ENCODE results near the gene BACE2.

DNA sequence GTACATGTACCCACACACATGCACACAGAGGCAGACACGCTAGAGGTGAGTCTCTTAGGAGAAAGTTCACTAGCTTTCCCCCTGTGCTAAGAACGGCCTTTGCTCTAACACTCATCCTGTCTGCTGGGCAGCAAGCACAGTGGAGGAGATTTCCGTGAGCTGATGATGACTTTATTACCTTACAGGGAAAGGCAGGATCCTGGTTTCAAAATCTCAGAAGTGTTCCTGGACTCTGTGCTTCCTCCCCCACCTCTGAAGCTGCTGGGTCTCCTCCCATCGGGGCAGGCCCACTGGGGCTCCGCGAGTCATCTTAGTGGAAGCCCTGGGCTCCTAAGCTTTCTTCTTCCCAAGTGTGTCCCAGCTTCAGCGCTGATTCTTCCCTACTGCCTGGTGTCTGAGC, 151.3 kb downstream of the BACE2 start:
- no peak for TF ChIP-seq POLR2AphosphoS5 (IDR thresholded peaks at IDR 0.05)
- TF ChIP-seq, protein P1, sequence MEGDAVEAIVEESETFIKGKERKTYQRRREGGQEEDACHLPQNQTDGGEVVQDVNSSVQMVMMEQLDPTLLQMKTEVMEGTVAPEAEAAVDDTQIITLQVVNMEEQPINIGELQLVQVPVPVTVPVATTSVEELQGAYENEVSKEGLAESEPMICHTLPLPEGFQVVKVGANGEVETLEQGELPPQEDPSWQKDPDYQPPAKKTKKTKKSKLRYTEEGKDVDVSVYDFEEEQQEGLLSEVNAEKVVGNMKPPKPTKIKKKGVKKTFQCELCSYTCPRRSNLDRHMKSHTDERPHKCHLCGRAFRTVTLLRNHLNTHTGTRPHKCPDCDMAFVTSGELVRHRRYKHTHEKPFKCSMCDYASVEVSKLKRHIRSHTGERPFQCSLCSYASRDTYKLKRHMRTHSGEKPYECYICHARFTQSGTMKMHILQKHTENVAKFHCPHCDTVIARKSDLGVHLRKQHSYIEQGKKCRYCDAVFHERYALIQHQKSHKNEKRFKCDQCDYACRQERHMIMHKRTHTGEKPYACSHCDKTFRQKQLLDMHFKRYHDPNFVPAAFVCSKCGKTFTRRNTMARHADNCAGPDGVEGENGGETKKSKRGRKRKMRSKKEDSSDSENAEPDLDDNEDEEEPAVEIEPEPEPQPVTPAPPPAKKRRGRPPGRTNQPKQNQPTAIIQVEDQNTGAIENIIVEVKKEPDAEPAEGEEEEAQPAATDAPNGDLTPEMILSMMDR (IDR thresholded peaks at IDR 0.05): no peak
